Measurements from ENCODE around the gene WWC2.
"Not testable (repeated sequence)": the region's sequence is repeated elsewhere in the genome, so short reads cannot be mapped to it uniquely, and the experiment has no call there.

The WWC2 gene

GRCh38 chr4:183321516-183321915 is 222.5 kb downstream of the WWC2 start:
- CTCF ChIA-PET, result interaction anchor here (0.7 kb wide), 1 partner anchor 378 kb away, joined by 3 read pairs; no protein-coding TSS in a partner anchor
- DNase-seq (ENCODE audit: low spot score), result no peak
- TF ChIP-seq, protein P1, sequence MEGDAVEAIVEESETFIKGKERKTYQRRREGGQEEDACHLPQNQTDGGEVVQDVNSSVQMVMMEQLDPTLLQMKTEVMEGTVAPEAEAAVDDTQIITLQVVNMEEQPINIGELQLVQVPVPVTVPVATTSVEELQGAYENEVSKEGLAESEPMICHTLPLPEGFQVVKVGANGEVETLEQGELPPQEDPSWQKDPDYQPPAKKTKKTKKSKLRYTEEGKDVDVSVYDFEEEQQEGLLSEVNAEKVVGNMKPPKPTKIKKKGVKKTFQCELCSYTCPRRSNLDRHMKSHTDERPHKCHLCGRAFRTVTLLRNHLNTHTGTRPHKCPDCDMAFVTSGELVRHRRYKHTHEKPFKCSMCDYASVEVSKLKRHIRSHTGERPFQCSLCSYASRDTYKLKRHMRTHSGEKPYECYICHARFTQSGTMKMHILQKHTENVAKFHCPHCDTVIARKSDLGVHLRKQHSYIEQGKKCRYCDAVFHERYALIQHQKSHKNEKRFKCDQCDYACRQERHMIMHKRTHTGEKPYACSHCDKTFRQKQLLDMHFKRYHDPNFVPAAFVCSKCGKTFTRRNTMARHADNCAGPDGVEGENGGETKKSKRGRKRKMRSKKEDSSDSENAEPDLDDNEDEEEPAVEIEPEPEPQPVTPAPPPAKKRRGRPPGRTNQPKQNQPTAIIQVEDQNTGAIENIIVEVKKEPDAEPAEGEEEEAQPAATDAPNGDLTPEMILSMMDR (conservative IDR thresholded peaks at IDR 0.05; ENCODE audit: low read depth), result no peak
- POLR2A ChIA-PET (ENCODE audit: low non-redundant PET), result no interaction called here
- no peak overlapping the region for H3K27ac ChIP-seq

GRCh38 chr4:183322326-183322725 is 223.3 kb downstream of the WWC2 start, which contains the start of gene CLDN24:
Gene CLDN24 (minus strand): TSS chr4:183322426. CDS start chr4:183322426, 0 bp downstream.
- ChIA-PET POLR2A (ENCODE audit: low non-redundant PET) (no interaction called here), CTCF (no interaction called here)
- no peak for DNase-seq (ENCODE audit: low spot score)
- TF ChIP-seq, protein P1 (conservative IDR thresholded peaks at IDR 0.05; ENCODE audit: low read depth), result no peak
- H3K27ac ChIP-seq, result no peak within 1 kb of the TSS

DNA sequence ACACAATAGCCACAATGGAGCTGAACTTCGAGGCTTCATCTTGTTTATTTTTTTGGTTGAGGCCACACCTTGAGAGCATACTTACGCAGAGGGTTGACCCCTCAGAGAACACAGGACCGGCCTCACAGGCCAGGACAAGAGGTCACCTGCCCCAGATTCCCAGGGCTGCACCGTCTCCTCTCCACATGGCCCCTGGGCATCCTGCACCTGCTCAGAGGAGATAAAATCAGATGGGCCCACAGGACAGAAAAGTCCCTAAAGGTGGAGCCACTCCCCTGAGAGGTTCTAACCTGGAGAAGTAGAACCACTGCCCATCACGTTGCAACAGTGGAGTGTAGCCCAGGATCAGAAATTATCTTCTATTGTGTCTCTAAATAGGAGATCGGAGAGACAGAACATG is 224.2 kb downstream of the WWC2 start:
- ChIA-PET CTCF (interaction anchor here (0.9 kb wide), 1 partner anchor 9 kb away, joined by 3 read pairs; no protein-coding TSS in a partner anchor), POLR2A (ENCODE audit: low non-redundant PET) (no interaction called here)
- no peak overlapping the region for H3K27ac ChIP-seq
- DNase-seq (ENCODE audit: low spot score), result no peak
- TF ChIP-seq, protein P1 (conservative IDR thresholded peaks at IDR 0.05; ENCODE audit: low read depth), result no peak

DNA sequence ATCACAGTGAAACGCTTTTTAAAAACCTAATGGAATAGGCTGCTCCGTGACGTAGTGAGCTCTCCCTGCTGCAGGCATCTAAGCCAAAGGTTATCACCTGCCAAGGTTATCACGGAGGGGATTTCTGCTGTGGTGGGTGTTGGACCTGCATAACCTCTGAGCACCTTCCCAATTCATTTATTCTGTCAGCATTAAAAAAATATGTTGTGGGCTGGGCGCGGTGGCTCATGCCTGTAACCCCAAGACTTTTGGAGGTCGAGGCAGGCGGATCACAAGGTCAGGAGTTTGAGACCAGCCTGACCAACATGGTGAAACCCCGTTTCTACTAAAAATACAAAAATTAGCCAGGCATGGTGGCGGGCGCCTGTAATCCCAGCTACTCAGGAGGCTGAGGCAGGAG is 225.0 kb downstream of the WWC2 start:
- POLR2A ChIA-PET (ENCODE audit: low non-redundant PET); CTCF ChIA-PET; H3K27ac ChIP-seq; DNase-seq (ENCODE audit: low spot score): not testable (repeated sequence)

- TF ChIP-seq, protein P1 (conservative IDR thresholded peaks at IDR 0.05; ENCODE audit: low read depth), result no peak
- DNase-seq (ENCODE audit: low spot score), result no peak
- CTCF ChIA-PET, result no interaction called here
- POLR2A ChIA-PET (ENCODE audit: low non-redundant PET), result no interaction called here
- H3K27ac ChIP-seq, result no peak overlapping the region
These were observed 225.6 kb downstream of the WWC2 start for GRCh38 chr4:183324619-183325018.

DNA sequence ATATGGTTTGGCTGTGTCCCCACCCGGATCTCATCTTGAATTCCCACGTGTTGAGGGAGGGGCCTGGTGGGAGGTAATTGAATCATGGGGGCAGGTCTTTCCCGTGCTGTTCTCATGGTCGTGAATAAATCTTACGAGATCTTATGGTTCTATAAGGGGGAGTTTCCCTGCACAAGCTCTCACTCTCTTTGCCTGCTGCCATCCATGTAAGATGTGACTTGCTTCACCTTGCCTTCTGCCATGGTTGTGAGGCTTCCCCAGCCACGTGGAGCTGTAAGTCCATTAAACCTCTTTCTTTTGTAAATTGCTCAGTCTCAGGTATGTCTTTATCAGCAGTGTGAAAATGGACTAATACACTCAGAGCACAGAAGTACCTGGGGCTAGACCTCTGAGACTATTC is 227.3 kb downstream of the WWC2 start:
- DNase-seq (ENCODE audit: low spot score); CTCF ChIA-PET; POLR2A ChIA-PET (ENCODE audit: low non-redundant PET); H3K27ac ChIP-seq: not testable (repeated sequence)

DNA sequence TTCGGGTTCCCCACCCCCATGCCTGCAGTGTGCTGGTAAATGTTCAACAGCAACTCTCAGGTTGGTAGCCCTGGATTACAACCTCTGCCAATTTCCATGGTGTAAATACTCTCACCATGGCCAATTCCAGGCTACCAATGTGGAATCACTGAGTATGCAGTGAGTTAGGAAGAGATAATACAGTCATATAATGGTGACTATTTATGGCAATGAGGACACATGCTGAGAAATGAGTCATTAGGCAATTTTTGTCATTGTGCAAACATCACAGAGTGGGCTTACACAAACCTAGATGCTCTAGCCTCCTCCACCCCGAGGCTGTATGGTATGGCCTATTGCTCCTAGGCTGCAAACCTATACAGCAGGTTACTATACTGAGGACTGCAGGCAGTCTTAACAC is 227.8 kb downstream of the WWC2 start:
- ChIA-PET CTCF (no interaction called here), POLR2A (ENCODE audit: low non-redundant PET) (no interaction called here)
- DNase-seq (ENCODE audit: low spot score), result no peak
- H3K27ac ChIP-seq, result no peak overlapping the region
- TF ChIP-seq, protein P1 (conservative IDR thresholded peaks at IDR 0.05; ENCODE audit: low read depth), result no peak

GRCh38 chr4:183327827-183328226 is 228.8 kb downstream of the WWC2 start:
- ChIA-PET CTCF (no interaction called here), POLR2A (ENCODE audit: low non-redundant PET) (no interaction called here)
- TF ChIP-seq, protein P1 (conservative IDR thresholded peaks at IDR 0.05; ENCODE audit: low read depth), result no peak

More at GRCh38 chr4:183327827-183328226, 228.8 kb downstream of the WWC2 start:
- H3K27ac ChIP-seq, result no peak overlapping the region
- no peak for DNase-seq (ENCODE audit: low spot score)
